Measurements from ENCODE around the gene LKAAEAR1.

LKAAEAR1 gene

DNA sequence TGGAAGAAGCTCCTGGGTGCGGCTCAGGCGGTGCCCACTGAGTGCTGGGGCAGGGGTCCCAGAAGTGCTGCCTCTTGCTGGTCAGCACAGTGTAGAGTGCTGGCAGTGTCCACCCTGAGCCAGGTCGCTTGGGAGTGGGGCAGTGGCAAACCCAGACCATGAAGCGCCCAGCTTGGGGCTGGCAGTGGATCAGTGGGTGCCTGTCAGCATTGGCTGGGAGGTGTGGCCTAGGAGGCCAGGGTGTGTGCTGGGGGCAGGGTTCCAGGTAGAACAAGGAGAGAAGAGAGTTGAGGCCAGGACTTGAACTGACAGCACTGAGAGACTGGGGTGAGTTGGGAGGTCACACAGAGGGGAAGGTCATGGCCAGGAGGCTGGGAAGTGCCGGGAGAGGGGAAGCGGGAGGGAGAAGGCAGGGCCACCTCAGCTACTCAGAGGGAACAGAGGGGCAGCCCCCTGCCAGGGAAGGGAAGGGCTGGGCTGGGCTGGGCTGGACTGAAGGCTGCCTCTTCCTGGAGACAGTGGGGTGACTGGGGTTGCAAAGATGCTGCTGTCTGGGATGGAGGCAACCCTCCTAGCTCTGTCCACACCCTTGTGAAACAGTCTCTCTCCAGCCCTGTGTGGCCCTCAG is 17.1 kb downstream of the LKAAEAR1 start:
- H3K4me3 ChIP-seq (ENCODE audit: low read length): no peak overlapping the region
- no peak for DNase-seq (ENCODE audit: low read depth)
- TF ChIP-seq, protein P1, sequence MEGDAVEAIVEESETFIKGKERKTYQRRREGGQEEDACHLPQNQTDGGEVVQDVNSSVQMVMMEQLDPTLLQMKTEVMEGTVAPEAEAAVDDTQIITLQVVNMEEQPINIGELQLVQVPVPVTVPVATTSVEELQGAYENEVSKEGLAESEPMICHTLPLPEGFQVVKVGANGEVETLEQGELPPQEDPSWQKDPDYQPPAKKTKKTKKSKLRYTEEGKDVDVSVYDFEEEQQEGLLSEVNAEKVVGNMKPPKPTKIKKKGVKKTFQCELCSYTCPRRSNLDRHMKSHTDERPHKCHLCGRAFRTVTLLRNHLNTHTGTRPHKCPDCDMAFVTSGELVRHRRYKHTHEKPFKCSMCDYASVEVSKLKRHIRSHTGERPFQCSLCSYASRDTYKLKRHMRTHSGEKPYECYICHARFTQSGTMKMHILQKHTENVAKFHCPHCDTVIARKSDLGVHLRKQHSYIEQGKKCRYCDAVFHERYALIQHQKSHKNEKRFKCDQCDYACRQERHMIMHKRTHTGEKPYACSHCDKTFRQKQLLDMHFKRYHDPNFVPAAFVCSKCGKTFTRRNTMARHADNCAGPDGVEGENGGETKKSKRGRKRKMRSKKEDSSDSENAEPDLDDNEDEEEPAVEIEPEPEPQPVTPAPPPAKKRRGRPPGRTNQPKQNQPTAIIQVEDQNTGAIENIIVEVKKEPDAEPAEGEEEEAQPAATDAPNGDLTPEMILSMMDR (IDR thresholded peaks at IDR 0.05; ENCODE audit: insufficient read depth, low read depth, low read length, missing control alignments): no peak

DNA sequence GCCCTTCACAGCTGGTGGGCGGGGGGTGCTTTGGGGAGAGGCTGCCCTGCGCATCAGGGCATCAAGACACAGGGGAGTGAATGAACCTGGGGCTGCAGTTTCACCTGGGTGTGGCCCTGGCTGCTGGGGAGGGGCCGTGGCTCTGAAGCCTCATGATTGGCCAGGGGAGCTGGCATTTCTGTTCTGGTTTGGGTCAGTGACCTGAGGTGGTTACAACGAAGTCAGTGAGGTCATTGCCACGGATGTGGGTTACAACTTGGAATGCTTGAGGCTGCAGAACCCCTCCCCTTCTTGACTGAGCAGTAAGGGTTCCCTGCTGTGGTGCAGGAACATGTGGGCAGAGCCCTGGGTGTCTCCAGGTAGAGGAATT is 18.2 kb downstream of the LKAAEAR1 start:
- DNase-seq (ENCODE audit: low read depth): peak; percentile 24
- TF ChIP-seq, protein P1 (IDR thresholded peaks at IDR 0.05; ENCODE audit: insufficient read depth, low read depth, low read length, missing control alignments): no peak

DNA sequence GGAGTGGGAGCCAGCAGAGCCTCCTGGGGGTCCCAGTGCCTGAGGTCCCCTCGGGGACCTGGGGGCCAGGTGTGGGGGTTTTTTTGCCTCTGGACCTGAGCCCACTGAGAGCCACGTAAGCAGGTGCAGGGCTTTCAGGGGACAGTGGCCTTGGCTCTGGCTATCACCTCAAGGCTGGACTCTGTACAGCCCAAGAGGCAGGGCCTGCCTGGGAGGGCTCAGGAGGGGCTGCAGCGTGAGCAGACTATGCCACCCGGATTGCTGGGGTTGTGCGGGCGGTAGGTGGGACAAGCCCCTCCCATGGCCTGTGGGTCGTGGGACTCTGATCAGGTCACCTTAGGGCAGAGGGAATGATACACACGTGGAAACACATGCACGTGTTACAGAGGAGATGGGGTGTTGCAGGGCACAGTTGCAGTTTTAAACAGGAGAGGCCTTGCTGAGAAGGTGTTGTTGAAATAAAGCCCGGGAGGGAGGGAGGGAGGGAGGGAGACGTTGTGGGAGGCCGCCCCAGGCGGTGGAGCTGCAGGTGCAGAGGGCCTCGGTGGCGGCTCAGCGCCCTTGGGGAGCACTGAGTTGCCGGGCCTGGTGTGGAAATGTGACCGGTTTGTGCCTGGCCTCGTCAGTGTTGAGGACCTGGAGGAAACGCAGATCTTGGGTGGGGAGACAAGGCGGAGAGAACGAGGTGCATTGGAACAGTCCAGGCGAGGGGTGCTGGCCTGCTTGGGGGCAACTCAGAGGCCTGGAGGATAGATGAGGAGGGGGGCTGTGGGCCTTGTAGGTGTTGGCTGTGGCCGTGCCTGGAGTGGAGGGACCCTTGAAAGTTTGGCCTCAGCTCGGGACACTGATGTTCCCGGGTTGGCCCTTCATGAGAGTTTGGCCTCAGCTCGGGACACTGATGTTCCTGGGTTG is 18.9 kb downstream of the LKAAEAR1 start:
- DNase-seq (ENCODE audit: low read depth): no peak
- TF ChIP-seq, protein P1 (IDR thresholded peaks at IDR 0.05; ENCODE audit: insufficient read depth, low read depth, low read length, missing control alignments): no peak
- H3K4me3 ChIP-seq (ENCODE audit: low read length): no peak overlapping the region

More for the DNA sequence above, 18.2 kb downstream of the LKAAEAR1 start:
- no peak overlapping the region for H3K4me3 ChIP-seq (ENCODE audit: low read length)

DNA sequence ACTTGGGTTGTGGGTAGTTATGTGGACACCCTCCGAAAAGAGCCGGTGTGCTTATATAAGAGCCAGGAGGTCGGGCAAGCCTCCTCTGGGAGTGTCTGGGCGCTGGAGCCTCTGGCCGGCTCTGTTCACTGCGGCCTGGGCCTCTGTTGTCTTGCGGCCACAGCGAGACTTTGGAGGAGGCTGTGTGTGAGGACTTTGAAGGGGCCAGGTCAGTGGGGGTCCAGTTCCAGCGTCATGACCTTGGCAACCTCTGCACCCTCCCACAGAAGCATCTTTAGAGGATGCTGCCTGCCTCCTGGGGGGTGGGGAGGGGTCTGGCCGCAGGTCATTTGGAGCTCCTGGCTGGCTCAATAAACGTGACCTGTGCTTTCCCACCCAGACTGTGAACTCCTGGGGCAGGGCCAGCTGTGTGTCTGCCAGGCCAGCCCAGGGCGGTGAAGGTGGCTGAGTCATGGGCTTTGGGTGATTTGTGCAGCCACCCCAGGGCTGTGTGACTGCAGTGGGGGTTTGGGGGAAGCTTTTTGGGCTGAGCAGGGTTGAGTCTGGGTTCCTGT is 20.0 kb downstream of the LKAAEAR1 start:
- TF ChIP-seq, protein P1 (IDR thresholded peaks at IDR 0.05; ENCODE audit: insufficient read depth, low read depth, low read length, missing control alignments): no peak
- peak overlapping the region; percentile 75 for H3K4me3 ChIP-seq (ENCODE audit: low read length)
- peak; percentile 42 for DNase-seq (ENCODE audit: low read depth)

DNA sequence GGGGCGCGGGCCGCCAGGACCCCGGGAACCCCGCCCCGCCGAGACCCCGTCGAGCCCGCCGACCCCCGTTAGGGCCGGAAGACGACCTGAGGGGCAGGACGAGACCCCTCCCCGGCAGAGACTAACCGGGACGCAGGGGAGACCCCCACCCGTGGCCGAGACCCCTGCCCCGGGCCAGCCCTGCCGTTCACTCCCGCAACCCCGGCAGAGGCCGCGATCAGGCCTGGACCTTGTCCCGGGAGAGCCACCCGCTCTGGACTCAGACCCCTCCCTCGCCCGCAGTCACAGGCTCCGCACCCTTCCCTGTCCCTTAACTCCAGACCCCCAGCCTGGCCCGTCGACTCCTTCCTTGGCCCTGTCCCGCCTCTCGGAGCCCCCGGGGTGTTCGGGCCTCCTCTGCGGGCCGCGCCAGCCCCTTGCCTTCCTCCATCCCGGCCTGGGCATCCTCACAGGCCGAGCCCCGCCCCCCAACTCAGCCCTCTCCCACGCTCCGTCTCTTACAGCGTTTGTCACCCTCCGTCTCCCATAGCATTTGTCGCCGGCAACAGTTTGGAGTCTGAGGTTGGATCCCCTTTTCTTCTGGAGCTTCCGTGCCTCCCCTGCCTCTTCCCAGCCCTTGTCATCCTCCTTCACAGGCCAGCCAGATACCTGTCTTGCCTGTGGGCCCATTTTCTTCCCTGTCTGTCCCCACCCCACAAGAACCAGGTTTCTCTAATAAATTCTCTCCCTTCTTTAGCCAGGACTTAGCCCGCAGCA is 20.6 kb downstream of the LKAAEAR1 start:
- TF ChIP-seq, protein P1 (IDR thresholded peaks at IDR 0.05; ENCODE audit: insufficient read depth, low read depth, low read length, missing control alignments): no peak
- no peak for DNase-seq (ENCODE audit: low read depth)
- H3K4me3 ChIP-seq (ENCODE audit: low read length): peak overlapping the region; percentile 75

DNA sequence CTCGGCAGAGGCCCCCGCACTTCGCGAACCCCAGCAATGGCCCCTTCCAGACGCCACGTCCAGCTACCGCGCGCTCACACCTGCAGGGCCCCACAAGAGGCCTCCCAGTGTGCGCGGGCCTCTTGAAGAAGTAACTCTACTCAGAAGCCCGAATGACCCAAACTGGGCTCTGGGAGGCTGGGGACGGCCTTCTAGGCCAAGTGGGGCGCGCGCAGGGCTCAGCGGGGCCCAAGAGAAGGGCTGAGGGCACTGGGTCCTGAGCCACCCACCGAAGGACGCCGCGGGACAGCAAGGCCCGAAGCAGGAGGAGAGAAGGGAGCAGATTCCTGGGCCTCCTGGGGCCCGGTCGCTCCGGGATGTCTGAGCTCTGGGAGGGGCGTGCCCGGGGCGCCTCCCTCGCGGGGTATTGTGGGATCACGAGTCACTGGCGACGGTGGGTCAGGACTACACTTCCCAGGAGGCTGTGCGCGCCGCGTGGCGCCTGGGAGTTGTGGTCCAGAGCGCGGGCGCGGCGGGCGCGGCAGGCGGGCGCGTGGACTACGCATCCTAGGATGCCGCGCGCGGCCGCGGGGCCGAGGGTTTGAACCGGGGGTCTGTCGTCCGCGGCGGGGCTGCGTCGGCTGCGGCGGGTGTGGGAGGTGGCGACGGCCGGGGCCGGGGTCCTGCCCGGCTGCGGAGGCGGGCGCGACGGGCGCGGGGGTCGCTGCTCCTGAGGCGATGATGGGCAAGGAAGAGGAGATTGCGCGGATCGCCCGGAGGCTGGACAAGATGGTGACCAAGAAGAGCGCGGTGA is 21.4 kb downstream of the LKAAEAR1 start, which contains the start of gene TCEA2:
TSS of gene TCEA2 (plus strand) at position 603 of the 793 bp plus-strand sequence. CDS start at position 718, 115 bp downstream.
- TF ChIP-seq, protein P1 (IDR thresholded peaks at IDR 0.05; ENCODE audit: insufficient read depth, low read depth, low read length, missing control alignments): no peak
- H3K4me3 ChIP-seq (ENCODE audit: low read length): peak within 1 kb of the TSS; percentile 75
- DNase-seq (ENCODE audit: low read depth): peak; percentile 97

Measured in epithelial cell of esophagus (primary cell).